ENCODE results near the gene DCAF6. TPM values are rescaled to one million over a fixed set of nuclear protein-coding genes. Genes with fewer than 3 reads are reported as not detected.

Gene DCAF6
- total RNA-seq, 3 donors from 2014 or later (not counting 1 experiment from before 2014, with no cell fraction given): 21.8 to 31.8 (median 27.8) TPM

- intact Hi-C loops (cut with micrococcal nuclease): no loop called here
- no peak overlapping the region for H3K27ac Mint-ChIP-seq
- H3K4me3 Mint-ChIP-seq: no peak overlapping the region
- WGBS (ENCODE audit: insufficient coverage): 85% methylated on average over 16 of the region's 16 CpGs
- no peaks in the 10 kb centered on the region for H3K9me3 ChIP-seq (ENCODE audit: control insufficient read depth, insufficient read depth, low read length)
- no peaks in the 10 kb centered on the region for H3K36me3 Mint-ChIP-seq
- peaks cover 0 to 3% of the 10 kb centered on the region in 2 donors for H3K27me3 Mint-ChIP-seq (ENCODE audit: low read depth in 2 of 2)
- ATAC-seq: no peak
- H3K27ac ChIP-seq (ENCODE audit: low read length): no peak overlapping the region
- H3K4me1 Mint-ChIP-seq: no peaks in the 10 kb centered on the region
- TF ChIP-seq, protein P1, sequence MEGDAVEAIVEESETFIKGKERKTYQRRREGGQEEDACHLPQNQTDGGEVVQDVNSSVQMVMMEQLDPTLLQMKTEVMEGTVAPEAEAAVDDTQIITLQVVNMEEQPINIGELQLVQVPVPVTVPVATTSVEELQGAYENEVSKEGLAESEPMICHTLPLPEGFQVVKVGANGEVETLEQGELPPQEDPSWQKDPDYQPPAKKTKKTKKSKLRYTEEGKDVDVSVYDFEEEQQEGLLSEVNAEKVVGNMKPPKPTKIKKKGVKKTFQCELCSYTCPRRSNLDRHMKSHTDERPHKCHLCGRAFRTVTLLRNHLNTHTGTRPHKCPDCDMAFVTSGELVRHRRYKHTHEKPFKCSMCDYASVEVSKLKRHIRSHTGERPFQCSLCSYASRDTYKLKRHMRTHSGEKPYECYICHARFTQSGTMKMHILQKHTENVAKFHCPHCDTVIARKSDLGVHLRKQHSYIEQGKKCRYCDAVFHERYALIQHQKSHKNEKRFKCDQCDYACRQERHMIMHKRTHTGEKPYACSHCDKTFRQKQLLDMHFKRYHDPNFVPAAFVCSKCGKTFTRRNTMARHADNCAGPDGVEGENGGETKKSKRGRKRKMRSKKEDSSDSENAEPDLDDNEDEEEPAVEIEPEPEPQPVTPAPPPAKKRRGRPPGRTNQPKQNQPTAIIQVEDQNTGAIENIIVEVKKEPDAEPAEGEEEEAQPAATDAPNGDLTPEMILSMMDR (IDR thresholded peaks at IDR 0.05): no peak
- no peaks in the 10 kb centered on the region for H3K4me1 ChIP-seq (ENCODE audit: control insufficient read depth, insufficient read depth, low read length)
- no peaks in the 10 kb centered on the region for H3K36me3 ChIP-seq (ENCODE audit: control insufficient read depth, insufficient read depth, low read length)
- H3K9me3 Mint-ChIP-seq: no peaks in the 10 kb centered on the region
- H3K4me3 ChIP-seq (ENCODE audit: low read length): no peak overlapping the region
- H3K27me3 ChIP-seq (ENCODE audit: control insufficient read depth, insufficient read depth, low read length): no peaks in the 10 kb centered on the region
- DNase-seq: no peak
These were observed 156.3 kb downstream of the DCAF6 start for GRCh38 chr1:168092566-168093355.

GRCh38 chr1:168093616-168094015, 157.1 kb downstream of the DCAF6 start:
- WGBS (ENCODE audit: insufficient coverage): 93% methylated on average over 4 of the region's 4 CpGs
- H3K27ac Mint-ChIP-seq: no peak overlapping the region
- Histone ChIP-seq H3K27ac (ENCODE audit: low read length) (no peak overlapping the region), H3K9me3 (ENCODE audit: control insufficient read depth, insufficient read depth, low read length) (no peaks in the 10 kb centered on the region), H3K4me1 (ENCODE audit: control insufficient read depth, insufficient read depth, low read length) (no peaks in the 10 kb centered on the region), H3K4me3 (ENCODE audit: low read length) (no peak overlapping the region), H3K27me3 (ENCODE audit: control insufficient read depth, insufficient read depth, low read length) (no peaks in the 10 kb centered on the region), H3K36me3 (ENCODE audit: control insufficient read depth, insufficient read depth, low read length) (no peaks in the 10 kb centered on the region)
- peaks cover 0 to 3% of the 10 kb centered on the region in 2 donors for H3K27me3 Mint-ChIP-seq (ENCODE audit: low read depth in 2 of 2)
- intact Hi-C loops (cut with micrococcal nuclease): no loop called here
- TF ChIP-seq, protein P1 (IDR thresholded peaks at IDR 0.05): no peak
- no peak for ATAC-seq
- H3K4me1 Mint-ChIP-seq: no peaks in the 10 kb centered on the region
- H3K9me3 Mint-ChIP-seq: no peaks in the 10 kb centered on the region
- H3K36me3 Mint-ChIP-seq: no peaks in the 10 kb centered on the region
- no peak overlapping the region for H3K4me3 Mint-ChIP-seq
- no peak for DNase-seq

GRCh38 chr1:168095476-168095875, 159.0 kb downstream of the DCAF6 start:
- Mint-ChIP-seq H3K27me3 (ENCODE audit: low read depth in 2 of 2) (peaks cover 0 to 3% of the 10 kb centered on the region in 2 donors), H3K36me3 (no peaks in the 10 kb centered on the region), H3K4me3 (no peak overlapping the region), H3K4me1 (no peaks in the 10 kb centered on the region), H3K27ac (no peak overlapping the region), H3K9me3 (no peaks in the 10 kb centered on the region)
- Histone ChIP-seq H3K9me3 (ENCODE audit: control insufficient read depth, insufficient read depth, low read length) (no peaks in the 10 kb centered on the region), H3K27me3 (ENCODE audit: control insufficient read depth, insufficient read depth, low read length) (no peaks in the 10 kb centered on the region), H3K36me3 (ENCODE audit: control insufficient read depth, insufficient read depth, low read length) (no peaks in the 10 kb centered on the region), H3K27ac (ENCODE audit: low read length) (no peak overlapping the region), H3K4me3 (ENCODE audit: low read length) (no peak overlapping the region), H3K4me1 (ENCODE audit: control insufficient read depth, insufficient read depth, low read length) (no peaks in the 10 kb centered on the region)
- TF ChIP-seq, protein P1 (IDR thresholded peaks at IDR 0.05): no peak
- DNase-seq: no peak
- no peak for ATAC-seq
- intact Hi-C loops (cut with micrococcal nuclease): no loop called here
- 97% methylated on average over 6 of the region's 6 CpGs for WGBS (ENCODE audit: insufficient coverage)
